ENCODE measurements around the gene GLP1R.

DNA sequence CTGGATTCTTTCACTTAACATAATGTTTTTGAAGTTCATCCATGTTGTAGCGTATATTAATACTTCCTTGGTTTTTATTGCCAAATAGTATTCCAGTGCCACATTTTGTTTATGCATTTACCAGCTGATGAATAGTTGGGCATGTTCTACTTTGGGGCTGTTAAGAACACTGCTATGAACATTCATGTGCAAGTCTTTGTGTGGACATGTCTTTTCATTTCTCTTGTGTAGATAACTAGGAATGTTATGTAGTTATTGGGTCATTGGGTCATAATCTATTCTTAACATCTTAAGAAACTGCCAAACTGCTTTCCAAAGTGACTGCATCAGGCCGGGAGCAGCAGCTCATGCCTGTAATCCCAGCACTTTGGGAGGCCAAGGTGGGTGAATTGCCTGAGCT is 43.8 kb upstream of the GLP1R start:
- TF ChIP-seq, protein P1, sequence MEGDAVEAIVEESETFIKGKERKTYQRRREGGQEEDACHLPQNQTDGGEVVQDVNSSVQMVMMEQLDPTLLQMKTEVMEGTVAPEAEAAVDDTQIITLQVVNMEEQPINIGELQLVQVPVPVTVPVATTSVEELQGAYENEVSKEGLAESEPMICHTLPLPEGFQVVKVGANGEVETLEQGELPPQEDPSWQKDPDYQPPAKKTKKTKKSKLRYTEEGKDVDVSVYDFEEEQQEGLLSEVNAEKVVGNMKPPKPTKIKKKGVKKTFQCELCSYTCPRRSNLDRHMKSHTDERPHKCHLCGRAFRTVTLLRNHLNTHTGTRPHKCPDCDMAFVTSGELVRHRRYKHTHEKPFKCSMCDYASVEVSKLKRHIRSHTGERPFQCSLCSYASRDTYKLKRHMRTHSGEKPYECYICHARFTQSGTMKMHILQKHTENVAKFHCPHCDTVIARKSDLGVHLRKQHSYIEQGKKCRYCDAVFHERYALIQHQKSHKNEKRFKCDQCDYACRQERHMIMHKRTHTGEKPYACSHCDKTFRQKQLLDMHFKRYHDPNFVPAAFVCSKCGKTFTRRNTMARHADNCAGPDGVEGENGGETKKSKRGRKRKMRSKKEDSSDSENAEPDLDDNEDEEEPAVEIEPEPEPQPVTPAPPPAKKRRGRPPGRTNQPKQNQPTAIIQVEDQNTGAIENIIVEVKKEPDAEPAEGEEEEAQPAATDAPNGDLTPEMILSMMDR (IDR thresholded peaks at IDR 0.05) = no peak
- TF ChIP-seq POLR2AphosphoS5 (IDR thresholded peaks at IDR 0.05; ENCODE audit: low read depth, low read length) (no peak), SIN3A (IDR thresholded peaks at IDR 0.05; ENCODE audit: borderline replicate concordance, insufficient read depth, low read depth, low read length) (no peak)

Data from Panc1 (cell line).